HepG2 (cell line): Measurements from ENCODE around the gene UGT1A8. TPM values are rescaled to one million over a fixed set of nuclear protein-coding genes. Genes with fewer than 3 reads are reported as not detected.

Experiments
- ERF ChIP-seq: IDR thresholded peaks from 2 replicates; pipeline ENCODE4 v1.6.1; 2018; ENCODE audit warnings: missing biosample characterization, missing genetic modification reagents
- FOXC1 ChIP-seq: sonication (generic); formaldehyde crosslinking; IDR thresholded peaks from 2 replicates; pipeline ENCODE4 v1.8.0; 2022; ENCODE audit warnings: mild to moderate bottlenecking, missing genetic modification reagents, borderline replicate concordance
- GFI1 ChIP-seq: sonication (generic); formaldehyde crosslinking; IDR thresholded peaks from 2 replicates; pipeline ENCODE4 v1.5.0; 2020; ENCODE audit warnings: missing genetic modification reagents, mild to moderate bottlenecking, borderline replicate concordance
- HMG20A ChIP-seq: IDR thresholded peaks from 2 replicates; pipeline ENCODE4 v1.6.1; 2016; ENCODE audit warnings: borderline replicate concordance
- HMG20B ChIP-seq: conservative IDR thresholded peaks from 2 replicates; pipeline ENCODE4 v1.6.1; 2016; ENCODE audit warnings: missing genetic modification reagents, missing compliant biosample characterization
- LCORL ChIP-seq, 2 experiments: fragments of 450-650 bp in 1 of 2; sonication (generic) in 1 of 2; formaldehyde crosslinking in 1 of 2; IDR thresholded peaks; 2 replicates each; pipeline versions ENCODE4 v1.5.0 to v1.6.1; 2017 to 2020; ENCODE audit warnings: antibody characterized with exemption in 1 of 2, missing genetic modification reagents in 1 of 2
- NPAS2 ChIP-seq: sonication (generic); formaldehyde crosslinking; IDR thresholded peaks from 2 replicates; pipeline ENCODE4 v1.8.0; 2022; ENCODE audit warnings: mild to moderate bottlenecking, missing genetic modification reagents, borderline replicate concordance
- PPARG ChIP-seq: conservative IDR thresholded peaks from 2 replicates; pipeline ENCODE4 v1.6.1; 2016; ENCODE audit warnings: missing biosample characterization, missing genetic modification reagents
- RNF2 ChIP-seq: fragments of 450-650 bp; conservative IDR thresholded peaks from 2 replicates; pipeline ENCODE4 v1.6.1; 2016; ENCODE audit warnings: low read depth
- SIX1 ChIP-seq: sonication (generic); formaldehyde crosslinking; IDR thresholded peaks from 2 replicates; pipeline ENCODE4 v1.4.0; 2020; ENCODE audit warnings: missing genetic modification reagents, borderline replicate concordance
- STAT5B ChIP-seq: sonication (generic); formaldehyde crosslinking; IDR thresholded peaks from 2 replicates; pipeline ENCODE4 v1.4.0; 2020; ENCODE audit warnings: missing genetic modification reagents
- TMF1 ChIP-seq: sonication (generic); formaldehyde crosslinking; IDR thresholded peaks from 2 replicates; pipeline ENCODE4 v1.8.1; 2022; ENCODE audit warnings: low read depth, missing genetic modification reagents
- ZFP36 ChIP-seq: fragments of 150-350 bp; IDR thresholded peaks from 2 replicates; pipeline ENCODE4 v1.6.1; 2018; ENCODE audit warnings: borderline replicate concordance, low read length, low read depth; ENCODE audit not compliant: partially characterized antibody
- ZNF589 ChIP-seq: sonication (generic); formaldehyde crosslinking; conservative IDR thresholded peaks from 2 replicates; pipeline ENCODE4 v1.8.0; 2022; ENCODE audit warnings: mild to moderate bottlenecking, moderate library complexity, missing genetic modification reagents
- ZNF703 ChIP-seq: sonication (generic); formaldehyde crosslinking; IDR thresholded peaks from 2 replicates; pipeline ENCODE4 v1.5.1; 2020; ENCODE audit warnings: missing genetic modification reagents, mild to moderate bottlenecking, moderate library complexity, borderline replicate concordance
- ZNF772 ChIP-seq: sonication (generic); formaldehyde crosslinking; IDR thresholded peaks from 2 replicates; pipeline ENCODE4 v1.5.0; 2020; ENCODE audit warnings: mild to moderate bottlenecking, missing genetic modification reagents
- polyA plus RNA-seq, 8 experiments: library from polyadenylated mRNA; depleted of rRNA in 3 of 8; stranded (reverse) in 7 of 8; unstranded in 1 of 8; fragments of >200 nt; fragmentation: Illumina TruSeq in 4 of 8; extraction: Trizol in 4 of 8; gene quantifications; 2 replicates each; pipeline versions ENCODE4 v1.2.1 to v1.2.3, GENCODE V29; 2011 to 2016; ENCODE audit warnings: low read depth in 4 of 8, missing spikeins in 1 of 8, mixed read lengths in 1 of 8; ENCODE audit not compliant: insufficient read depth in 1 of 8
- total RNA-seq, 5 experiments: library from RNA; depleted of rRNA; stranded (reverse); fragments of >200 nt; fragmentation: Illumina TruSeq; extraction: Trizol; gene quantifications; 2 replicates each; pipeline ENCODE4 v1.2.3, GENCODE V29; 2016; ENCODE audit warnings: low read depth in 1 of 5
- TF ChIP-seq, protein P1 (sequence below): fragments of 450-650 bp; IDR thresholded peaks from 2 replicates; pipeline ENCODE4 v1.6.1; 2016
- TF ChIP-seq, protein P2 (sequence below): sonication (generic); formaldehyde crosslinking; conservative IDR thresholded peaks from 2 replicates; pipeline ENCODE4 v1.4.0; 2020; ENCODE audit warnings: missing genetic modification reagents
- TF ChIP-seq, protein P3 (sequence below): sonication (generic); formaldehyde crosslinking; conservative IDR thresholded peaks from 2 replicates; pipeline ENCODE4 v1.8.0; 2022; ENCODE audit warnings: mild to moderate bottlenecking, moderate library complexity, missing genetic modification reagents
- TF ChIP-seq, protein P4 (sequence below): sonication (generic); formaldehyde crosslinking; IDR thresholded peaks from 2 replicates; pipeline ENCODE4 v1.5.1; 2020; ENCODE audit warnings: missing genetic modification reagents, mild to moderate bottlenecking, borderline replicate concordance

The UGT1A8 gene
- total and polyA plus RNA-seq, 2 of the 13 experiments (the other 11 are each of a cell fraction or from before 2014, with no cell fraction given) = not detected

DNA sequence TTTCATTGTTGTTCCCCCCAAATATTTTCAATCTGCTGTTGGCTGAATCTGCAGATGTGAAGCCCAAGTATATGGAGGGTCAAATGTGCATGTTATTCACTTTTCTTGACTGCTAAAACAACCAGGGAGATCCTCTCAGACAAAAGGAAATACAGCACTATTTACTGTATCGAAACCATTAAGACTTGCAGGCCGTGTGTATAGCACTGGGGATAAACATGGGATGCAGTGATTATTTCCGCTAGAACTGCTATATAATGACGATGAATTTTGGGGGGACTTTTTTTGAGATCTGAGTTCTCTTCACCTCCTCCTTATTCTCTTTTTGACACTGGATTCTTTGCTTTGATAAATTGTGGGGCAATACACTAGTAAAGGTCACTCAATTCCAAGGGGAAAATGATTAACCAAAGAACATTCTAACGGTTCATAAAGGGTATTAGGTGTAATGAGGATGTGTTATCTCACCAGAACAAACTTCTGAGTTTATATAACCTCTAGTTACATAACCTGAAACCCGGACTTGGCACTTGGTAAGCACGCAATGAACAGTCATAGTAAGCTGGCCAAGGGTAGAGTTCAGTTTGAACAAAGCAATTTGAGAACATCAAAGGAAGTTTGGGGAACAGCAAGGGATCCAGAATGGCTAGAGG lies 139.1 kb downstream of the UGT1A8 start (continued):
- TF ChIP-seq, protein P1, sequence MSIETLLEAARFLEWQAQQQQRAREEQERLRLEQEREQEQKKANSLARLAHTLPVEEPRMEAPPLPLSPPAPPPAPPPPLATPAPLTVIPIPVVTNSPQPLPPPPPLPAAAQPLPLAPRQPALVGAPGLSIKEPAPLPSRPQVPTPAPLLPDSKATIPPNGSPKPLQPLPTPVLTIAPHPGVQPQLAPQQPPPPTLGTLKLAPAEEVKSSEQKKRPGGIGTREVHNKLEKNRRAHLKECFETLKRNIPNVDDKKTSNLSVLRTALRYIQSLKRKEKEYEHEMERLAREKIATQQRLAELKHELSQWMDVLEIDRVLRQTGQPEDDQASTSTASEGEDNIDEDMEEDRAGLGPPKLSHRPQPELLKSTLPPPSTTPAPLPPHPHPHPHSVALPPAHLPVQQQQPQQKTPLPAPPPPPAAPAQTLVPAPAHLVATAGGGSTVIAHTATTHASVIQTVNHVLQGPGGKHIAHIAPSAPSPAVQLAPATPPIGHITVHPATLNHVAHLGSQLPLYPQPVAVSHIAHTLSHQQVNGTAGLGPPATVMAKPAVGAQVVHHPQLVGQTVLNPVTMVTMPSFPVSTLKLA = no peak
- TF ChIP-seq ZFP36 = peak; percentile 88
- TF ChIP-seq ZNF703 (CRISPR knock-in tag) = peak; percentile 99
- TF ChIP-seq TMF1 = 0 out of 2 replicates have a peak, but pooled peaks have one; percentile 37
- peak; percentile 99 for TF ChIP-seq SIX1 (CRISPR knock-in tag)
- peak; percentile 95 for TF ChIP-seq PPARG
- peak; percentile 86 for TF ChIP-seq ZNF589 (CRISPR knock-in tag)
- TF ChIP-seq HMG20B (CRISPR knock-in tag) = peak; percentile 99
- TF ChIP-seq HMG20A = peak; percentile 99
- TF ChIP-seq LCORL (IDR thresholded peaks at IDR 0.05) = peak; percentile 86
- peak; percentile 99 for TF ChIP-seq LCORL (CRISPR knock-in tag; IDR thresholded peaks at IDR 0.05)
- TF ChIP-seq, protein P2, sequence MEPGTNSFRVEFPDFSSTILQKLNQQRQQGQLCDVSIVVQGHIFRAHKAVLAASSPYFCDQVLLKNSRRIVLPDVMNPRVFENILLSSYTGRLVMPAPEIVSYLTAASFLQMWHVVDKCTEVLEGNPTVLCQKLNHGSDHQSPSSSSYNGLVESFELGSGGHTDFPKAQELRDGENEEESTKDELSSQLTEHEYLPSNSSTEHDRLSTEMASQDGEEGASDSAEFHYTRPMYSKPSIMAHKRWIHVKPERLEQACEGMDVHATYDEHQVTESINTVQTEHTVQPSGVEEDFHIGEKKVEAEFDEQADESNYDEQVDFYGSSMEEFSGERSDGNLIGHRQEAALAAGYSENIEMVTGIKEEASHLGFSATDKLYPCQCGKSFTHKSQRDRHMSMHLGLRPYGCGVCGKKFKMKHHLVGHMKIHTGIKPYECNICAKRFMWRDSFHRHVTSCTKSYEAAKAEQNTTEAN (CRISPR knock-in tag) = peak; percentile 76
- peak; percentile 97 for TF ChIP-seq ERF (CRISPR knock-in tag)
- peak; percentile 95 for TF ChIP-seq GFI1 (CRISPR knock-in tag)
- TF ChIP-seq RNF2 = no peak
- TF ChIP-seq, protein P3, sequence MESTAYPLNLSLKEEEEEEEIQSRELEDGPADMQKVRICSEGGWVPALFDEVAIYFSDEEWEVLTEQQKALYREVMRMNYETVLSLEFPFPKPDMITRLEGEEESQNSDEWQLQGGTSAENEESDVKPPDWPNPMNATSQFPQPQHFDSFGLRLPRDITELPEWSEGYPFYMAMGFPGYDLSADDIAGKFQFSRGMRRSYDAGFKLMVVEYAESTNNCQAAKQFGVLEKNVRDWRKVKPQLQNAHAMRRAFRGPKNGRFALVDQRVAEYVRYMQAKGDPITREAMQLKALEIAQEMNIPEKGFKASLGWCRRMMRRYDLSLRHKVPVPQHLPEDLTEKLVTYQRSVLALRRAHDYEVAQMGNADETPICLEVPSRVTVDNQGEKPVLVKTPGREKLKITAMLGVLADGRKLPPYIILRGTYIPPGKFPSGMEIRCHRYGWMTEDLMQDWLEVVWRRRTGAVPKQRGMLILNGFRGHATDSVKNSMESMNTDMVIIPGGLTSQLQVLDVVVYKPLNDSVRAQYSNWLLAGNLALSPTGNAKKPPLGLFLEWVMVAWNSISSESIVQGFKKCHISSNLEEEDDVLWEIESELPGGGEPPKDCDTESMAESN = peak; percentile 77
- peak; percentile 32; the same call in 1 of the 2 replicates for TF ChIP-seq STAT5B
- TF ChIP-seq ZNF772 (CRISPR knock-in tag) = peak; percentile 91
- no peak for TF ChIP-seq NPAS2 (CRISPR knock-in tag)
- peak; percentile 66; the same call in 1 of the 2 replicates for TF ChIP-seq FOXC1
- TF ChIP-seq, protein P4, sequence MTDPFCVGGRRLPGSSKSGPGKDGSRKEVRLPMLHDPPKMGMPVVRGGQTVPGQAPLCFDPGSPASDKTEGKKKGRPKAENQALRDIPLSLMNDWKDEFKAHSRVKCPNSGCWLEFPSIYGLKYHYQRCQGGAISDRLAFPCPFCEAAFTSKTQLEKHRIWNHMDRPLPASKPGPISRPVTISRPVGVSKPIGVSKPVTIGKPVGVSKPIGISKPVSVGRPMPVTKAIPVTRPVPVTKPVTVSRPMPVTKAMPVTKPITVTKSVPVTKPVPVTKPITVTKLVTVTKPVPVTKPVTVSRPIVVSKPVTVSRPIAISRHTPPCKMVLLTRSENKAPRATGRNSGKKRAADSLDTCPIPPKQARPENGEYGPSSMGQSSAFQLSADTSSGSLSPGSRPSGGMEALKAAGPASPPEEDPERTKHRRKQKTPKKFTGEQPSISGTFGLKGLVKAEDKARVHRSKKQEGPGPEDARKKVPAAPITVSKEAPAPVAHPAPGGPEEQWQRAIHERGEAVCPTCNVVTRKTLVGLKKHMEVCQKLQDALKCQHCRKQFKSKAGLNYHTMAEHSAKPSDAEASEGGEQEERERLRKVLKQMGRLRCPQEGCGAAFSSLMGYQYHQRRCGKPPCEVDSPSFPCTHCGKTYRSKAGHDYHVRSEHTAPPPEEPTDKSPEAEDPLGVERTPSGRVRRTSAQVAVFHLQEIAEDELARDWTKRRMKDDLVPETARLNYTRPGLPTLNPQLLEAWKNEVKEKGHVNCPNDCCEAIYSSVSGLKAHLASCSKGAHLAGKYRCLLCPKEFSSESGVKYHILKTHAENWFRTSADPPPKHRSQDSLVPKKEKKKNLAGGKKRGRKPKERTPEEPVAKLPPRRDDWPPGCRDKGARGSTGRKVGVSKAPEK = peak; percentile 87; the same call in 1 of the 2 replicates
